Naive thymus-derived CD8-positive, alpha-beta T cell (primary cell): Measurements from ENCODE around the gene SHISA6. TPM values are rescaled to one million over a fixed set of nuclear protein-coding genes. Genes with fewer than 3 reads are reported as not detected.

Experiments used
- ATAC-seq, 2 donors: fragments of 150-1000 bp; cut with Tn5 transposase in 1 of 2; sonication (Bioruptor Pico), chemical (Tn5 transposase) in 1 of 2; 1 replicate in 1 of 2; 2 replicates in 1 of 2; pipeline ENCODE4 v1.10.0; 2021; ENCODE audit warnings: mild to moderate bottlenecking in 2 of 2, moderate library complexity in 2 of 2
- POLR2A ChIA-PET: fragments of 350-600 bp; sonication (Branson Sonifier 250); formaldehyde crosslinking; loops from one replicate; lab custom pipeline; 2021; ENCODE audit warnings: antibody characterized with exemption; lab: Charles Lee
- DNase-seq, 10 donors: peaks; one replicate each; pipeline versions ENCODE4 v3.0.0 to v3.0.0-alpha.2; 2020 to 2022
- H3K27ac Mint-ChIP-seq, 10 donors: one replicate each; pipeline ENCODE4 v1.8.0; 2020 to 2022; ENCODE audit warnings: mild to moderate bottlenecking in 10 of 10, mixed read lengths in 10 of 10, moderate library complexity in 4 of 10, inconsistent platforms in 1 of 10
- H3K27me3 Mint-ChIP-seq, 5 donors: one replicate each; pipeline ENCODE4 v1.8.0; 2021 to 2022; ENCODE audit warnings: mixed read lengths in 5 of 5
- H3K36me3 Mint-ChIP-seq, 3 donors: one replicate each; pipeline ENCODE4 v1.8.0; 2020 to 2022; ENCODE audit warnings: mixed read lengths in 3 of 3, mild to moderate bottlenecking in 2 of 3, inconsistent platforms in 1 of 3
- H3K4me1 Mint-ChIP-seq, 4 donors: one replicate each; pipeline ENCODE4 v1.8.0; 2021 to 2022; ENCODE audit warnings: mixed read lengths in 4 of 4
- H3K4me3 Mint-ChIP-seq, 10 donors: one replicate each; pipeline ENCODE4 v1.8.0; 2020 to 2022; ENCODE audit warnings: mild to moderate bottlenecking in 10 of 10, mixed read lengths in 10 of 10, moderate library complexity in 6 of 10, inconsistent platforms in 1 of 10
- H3K9me3 Mint-ChIP-seq, 9 donors: one replicate each; pipeline ENCODE4 v1.8.0; 2020 to 2022; ENCODE audit warnings: mixed read lengths in 9 of 9, mild to moderate bottlenecking in 3 of 9, inconsistent platforms in 1 of 9, moderate library complexity in 1 of 9
- polyA plus RNA-seq, 3 donors: library from polyadenylated mRNA; unstranded; fragments of 300-500 nt; fragmentation: Illumina TruSeq; gene quantifications; one replicate each; pipeline ENCODE4 v1.2.3, GENCODE V29; 2021
- total RNA-seq, 8 experiments: library from RNA in 2 of 8; stranded (reverse) in 2 of 8; gene quantifications; one replicate each; pipeline ENCODE4 v1.2.3 and lab custom pipeline; 2021 to 2026

The SHISA6 gene
- total and polyA plus RNA-seq, 5 experiments from 2014 or later = not detected

DNA sequence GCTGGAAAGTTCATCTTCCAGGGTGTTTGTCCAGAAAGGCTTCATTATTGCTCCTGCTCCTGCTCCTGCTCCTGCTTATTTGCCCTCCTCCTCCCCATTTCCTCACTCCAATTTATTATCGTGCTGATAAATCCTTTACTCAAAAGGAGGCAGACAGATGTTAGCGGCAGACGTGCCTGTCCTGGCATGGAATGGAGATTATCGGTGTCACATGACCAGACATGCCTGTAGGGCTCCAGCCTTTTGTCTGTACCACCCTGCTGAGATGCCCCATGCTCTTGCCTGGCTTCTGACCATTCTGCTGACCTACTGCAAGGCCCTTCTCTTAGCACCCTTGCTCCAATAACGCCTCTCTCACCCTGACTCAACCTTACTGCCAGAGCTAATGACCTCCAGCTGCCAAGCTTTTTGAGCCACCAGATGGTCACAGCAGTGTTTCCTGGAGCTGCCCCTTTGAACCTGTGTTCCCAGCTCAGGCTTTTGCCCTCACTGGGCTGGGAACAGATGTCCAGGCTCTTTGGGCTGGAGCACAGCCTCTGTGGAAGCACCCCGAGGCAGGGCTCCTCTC, 370.1 kb downstream of the SHISA6 start:
- H3K4me1 Mint-ChIP-seq = no peaks in the 10 kb centered on the region
- ATAC-seq (no peak), DNase-seq (no peak)
- no peak overlapping the region for H3K4me3 Mint-ChIP-seq
- no peak overlapping the region for H3K27ac Mint-ChIP-seq
- no peaks in the 10 kb centered on the region for H3K36me3 Mint-ChIP-seq
- H3K27me3 Mint-ChIP-seq = peaks cover 0 to 25% (median 6%) of the 10 kb centered on the region in 5 donors
- peaks cover 0 to 5% (median 0%) of the 10 kb centered on the region in 9 donors for H3K9me3 Mint-ChIP-seq
- POLR2A ChIA-PET = no interaction called here

DNA sequence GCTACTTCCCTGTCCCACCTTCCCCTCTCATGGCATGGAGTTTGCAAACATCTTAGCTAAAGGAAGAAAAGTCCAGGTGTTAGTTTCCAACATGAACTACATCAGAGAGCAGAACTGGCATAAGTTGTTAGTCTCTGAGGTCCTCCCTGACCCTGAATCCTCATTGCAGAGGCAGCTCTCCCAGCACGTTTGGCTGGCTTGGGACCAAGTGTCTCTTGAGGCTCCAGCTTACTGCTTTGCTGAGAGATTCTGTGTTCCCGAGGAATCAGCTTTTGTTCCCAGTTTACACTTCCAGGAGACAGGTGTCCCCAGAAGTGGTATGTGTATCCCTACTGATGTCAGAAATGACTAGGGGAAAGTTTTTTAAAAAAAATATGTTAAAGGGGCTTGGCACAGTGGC, 371.9 kb downstream of the SHISA6 start:
- POLR2A ChIA-PET = no interaction called here
- H3K36me3 Mint-ChIP-seq = no peaks in the 10 kb centered on the region
- no peak overlapping the region for H3K27ac Mint-ChIP-seq
- H3K9me3 Mint-ChIP-seq = peaks cover 0 to 3% (median 0%) of the 10 kb centered on the region in 9 donors
- peaks cover 0 to 25% (median 6%) of the 10 kb centered on the region in 5 donors for H3K27me3 Mint-ChIP-seq
- ATAC-seq (no peak), DNase-seq (no peak)
- no peak overlapping the region for H3K4me3 Mint-ChIP-seq
- H3K4me1 Mint-ChIP-seq = no peaks in the 10 kb centered on the region
